HG03558 (cell line): ENCODE data around the gene ST3GAL2.
A peak's percentile ranks its signal among the peaks of the same experiment; 100 is the strongest.
"Not testable (repeated sequence)": the region's sequence is repeated elsewhere in the genome, so short reads cannot be mapped to it uniquely, and the experiment has no call there.

Source experiments
- ATAC-seq: cut with Tn5 transposase; IDR thresholded peaks from one replicate; pipeline ENCODE4 v1.9.1; 2021; ENCODE audit warnings: moderate number of reproducible peaks; ENCODE audit not compliant: unreplicated experiment; ENCODE audit errors: extremely low read depth

The ST3GAL2 gene

GRCh38 chr16:70468776-70469525 is 30.1 kb upstream of the ST3GAL2 start:
- no peak for ATAC-seq

DNA sequence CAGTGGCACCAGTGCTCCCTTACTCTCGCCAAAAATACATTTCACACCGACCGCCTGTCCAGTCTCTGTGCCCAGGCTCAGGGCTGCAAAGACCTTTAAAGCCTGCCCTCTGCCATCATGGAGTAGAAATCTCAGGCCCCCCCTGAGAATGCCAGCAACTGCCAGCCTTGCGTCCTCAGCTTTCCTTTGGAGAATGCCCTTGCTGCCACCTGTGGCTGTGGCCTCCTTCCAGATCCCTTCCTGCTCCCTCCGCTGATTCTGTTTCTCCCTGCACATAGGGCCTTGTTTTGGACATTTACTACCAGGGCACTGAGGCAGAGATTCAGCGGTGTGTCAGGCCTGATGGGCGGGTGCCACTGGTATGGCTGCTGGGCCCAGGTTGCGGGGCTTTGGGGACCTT is 28.7 kb upstream of the ST3GAL2 start:
- ATAC-seq, result no peak

- ATAC-seq, result no peak
Observed at GRCh38 chr16:70467113-70467512, 28.2 kb upstream of the ST3GAL2 start.

GRCh38 chr16:70466805-70467076 is 27.8 kb upstream of the ST3GAL2 start:
- ATAC-seq, result no peak

- no peak for ATAC-seq
Observed at GRCh38 chr16:70465999-70466804, 27.3 kb upstream of the ST3GAL2 start.

GRCh38 chr16:70463235-70463634 is 24.3 kb upstream of the ST3GAL2 start:
- ATAC-seq, result no peak

DNA sequence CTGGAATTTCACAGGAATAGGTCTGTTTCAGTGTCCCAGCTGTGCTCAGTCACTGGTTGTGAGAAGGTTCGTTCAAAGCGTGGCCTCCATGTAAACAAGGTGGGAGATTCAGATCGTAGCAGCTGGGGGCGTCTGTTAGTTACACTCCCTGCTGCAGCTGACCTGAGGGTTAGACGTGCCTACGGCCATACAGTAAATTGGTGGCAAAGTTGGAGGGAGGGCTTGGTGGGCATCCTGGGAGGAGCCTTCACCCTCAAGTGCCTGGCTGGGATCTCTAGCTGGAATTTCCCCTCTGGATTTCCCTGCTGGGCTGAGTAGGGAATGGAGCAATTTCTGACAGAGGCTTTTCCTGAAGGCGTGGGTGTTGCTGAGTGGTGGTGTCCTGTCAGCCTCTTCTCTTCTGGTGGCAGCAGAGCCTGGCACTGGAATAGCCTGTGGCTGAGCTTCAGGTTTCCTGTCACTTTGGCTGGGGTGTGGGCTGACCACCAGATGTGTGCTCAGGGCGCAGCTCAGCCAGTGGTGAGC is 21.9 kb upstream of the ST3GAL2 start:
- ATAC-seq, result no peak

GRCh38 chr16:70457446-70458166 is 18.7 kb upstream of the ST3GAL2 start:
- ATAC-seq, result no peak

DNA sequence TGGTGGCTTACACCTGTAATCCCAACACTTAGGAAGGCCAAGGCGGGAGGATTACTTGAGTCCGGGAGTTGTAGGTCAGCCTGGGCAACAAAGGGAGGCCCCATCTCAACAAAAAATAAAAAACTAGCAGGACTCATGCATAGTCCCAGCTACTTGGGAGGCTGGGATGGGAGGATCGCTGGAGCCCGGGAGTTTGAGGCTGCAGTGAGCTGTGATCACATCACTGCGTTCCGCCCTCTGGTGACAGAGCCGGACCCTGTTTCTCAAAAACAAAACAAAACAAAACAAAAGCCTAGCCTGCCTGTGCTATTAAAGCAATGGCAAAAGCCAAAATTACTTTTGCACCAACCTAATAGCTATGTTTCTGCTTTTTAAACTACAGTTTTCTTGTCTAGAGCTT is 17.0 kb upstream of the ST3GAL2 start:
- no peak for ATAC-seq

DNA sequence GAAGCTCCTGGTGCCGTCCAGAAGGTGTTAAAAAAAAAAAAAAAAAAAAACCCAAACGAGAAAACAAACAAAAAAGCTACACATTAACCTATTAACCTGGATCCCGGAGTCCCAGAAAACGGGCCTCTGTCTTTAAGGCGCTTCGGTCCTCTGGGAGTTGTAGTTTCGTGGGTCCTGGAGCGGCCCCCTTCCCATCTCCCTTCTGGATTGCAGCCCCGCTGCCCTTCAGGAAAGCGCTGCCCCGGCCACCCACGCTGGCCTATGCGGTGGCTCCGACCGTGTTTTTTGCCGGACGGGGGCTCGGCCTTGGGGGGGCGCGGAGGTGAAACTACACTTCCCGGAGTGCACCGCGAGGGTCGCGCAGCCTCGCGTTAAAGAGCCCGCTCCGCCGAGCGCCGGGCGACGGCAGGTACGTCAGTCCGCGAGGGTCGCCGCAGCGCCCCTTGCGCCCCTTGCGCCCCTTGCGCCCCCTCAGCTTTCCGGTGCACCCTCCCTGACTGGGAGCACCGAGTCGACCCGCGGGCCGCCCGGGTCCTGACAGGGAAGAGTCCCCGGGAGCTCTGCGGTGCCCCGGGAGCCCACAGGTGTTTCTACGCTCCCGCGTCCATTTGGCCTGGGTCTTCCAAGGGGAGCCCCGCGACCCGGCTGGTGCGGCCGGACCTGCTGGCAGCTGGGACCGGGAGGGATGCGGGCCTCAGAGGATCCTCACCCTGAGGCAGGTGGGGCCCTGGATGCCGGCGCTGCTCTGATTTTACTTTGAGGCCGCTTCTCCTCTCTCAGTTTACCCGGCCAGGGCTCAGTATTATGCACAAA is 15.5 kb upstream of the ST3GAL2 start, which contains the start of gene FCSK:
Gene FCSK (plus strand): TSS at position 374 of the 813 bp plus-strand sequence. CDS start 8,596 bp downstream, outside the sequence.
- peak; percentile 52 for ATAC-seq

DNA sequence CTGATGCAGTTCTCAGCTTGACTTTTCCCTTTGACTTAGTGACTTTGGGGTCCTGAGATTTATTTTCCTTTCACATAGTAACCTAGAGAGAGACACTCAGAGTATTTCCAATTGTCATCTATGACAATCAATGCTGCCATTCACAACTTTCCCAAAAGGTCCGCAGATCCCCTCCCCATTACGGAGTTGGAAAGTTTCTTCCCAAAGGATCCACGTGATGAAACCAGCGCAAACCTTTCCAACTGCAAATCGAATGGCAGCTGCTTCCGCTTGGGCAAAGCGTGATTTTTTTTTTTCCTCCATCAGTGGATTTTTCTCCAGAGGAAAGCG is 15.0 kb upstream of the ST3GAL2 start:
- ATAC-seq, result no peak

- no peak for ATAC-seq
Observed at GRCh38 chr16:70453117-70453891, 14.4 kb upstream of the ST3GAL2 start.

DNA sequence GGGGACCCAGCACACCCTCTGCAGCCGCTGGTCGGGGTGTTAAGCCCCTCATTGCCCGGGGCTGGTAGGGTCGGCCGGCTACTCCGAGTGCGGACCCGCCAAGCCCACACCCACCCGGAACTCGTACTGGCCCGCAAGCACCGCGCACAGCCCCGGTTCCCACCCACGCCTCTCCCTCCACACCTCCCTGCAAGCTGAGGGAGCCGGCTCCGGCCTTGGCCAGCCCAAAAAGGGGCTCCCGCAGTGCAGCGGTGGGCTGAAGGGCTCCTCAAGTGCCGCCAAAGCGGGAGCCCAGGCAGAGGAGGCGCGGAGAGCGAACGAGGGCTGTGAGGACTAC is 12.1 kb upstream of the ST3GAL2 start:
- ATAC-seq, result not testable (repeated sequence)

- ATAC-seq, result not testable (repeated sequence)
Observed at GRCh38 chr16:70450142-70451003, 11.5 kb upstream of the ST3GAL2 start.

- ATAC-seq, result no peak
Observed at GRCh38 chr16:70448075-70448474, 9.2 kb upstream of the ST3GAL2 start.

DNA sequence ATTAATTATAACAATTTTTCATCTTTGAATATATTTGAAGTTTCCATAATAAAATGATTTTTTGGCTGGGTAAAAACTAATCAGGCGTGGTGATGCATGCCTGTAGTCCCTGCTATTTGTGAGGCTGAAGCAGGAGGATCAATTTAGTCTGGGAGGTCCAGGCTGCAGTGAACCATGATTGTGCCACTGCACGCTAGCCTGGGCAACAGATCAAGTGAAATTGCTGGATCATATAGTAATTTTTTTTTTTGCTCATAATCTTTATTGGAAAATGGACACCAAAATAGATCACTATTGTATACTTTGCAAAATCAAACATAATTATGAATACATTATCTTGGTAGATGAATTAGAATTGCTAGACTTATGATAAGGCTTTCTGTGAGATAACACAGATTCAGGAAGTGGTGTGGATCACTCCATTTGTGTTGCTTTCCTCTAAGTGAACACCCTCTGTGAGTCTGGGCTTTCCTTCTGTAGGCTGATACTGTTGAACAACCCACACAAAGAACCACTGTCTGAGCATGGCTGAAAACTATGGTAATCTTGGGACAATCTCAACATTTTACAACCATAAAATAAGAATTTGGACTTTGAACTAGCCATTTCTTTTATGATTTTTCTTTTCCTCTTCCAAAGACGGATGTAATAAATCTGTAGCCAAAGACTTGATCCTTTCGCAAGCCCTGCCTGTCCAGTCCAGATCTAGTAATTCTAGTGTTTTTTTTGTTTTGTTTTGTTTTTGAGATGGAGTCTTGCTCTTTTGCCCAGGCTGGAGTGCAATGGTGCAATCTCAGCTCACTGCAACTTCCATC is 5.6 kb upstream of the ST3GAL2 start:
- ATAC-seq, result no peak

- no peak for ATAC-seq
Observed at GRCh38 chr16:70442344-70442743, 3.4 kb upstream of the ST3GAL2 start.
